ENCODE data around the gene LGALS3BP. TPM values are rescaled to one million over a fixed set of nuclear protein-coding genes. Genes with fewer than 3 reads are reported as not detected.

LGALS3BP gene
- total RNA-seq, 1 experiment from 2014 or later: 389 TPM

- TF ChIP-seq SIN3A (IDR thresholded peaks at IDR 0.05; ENCODE audit: low read depth): no peak
- TF ChIP-seq YY1 (IDR thresholded peaks at IDR 0.05; ENCODE audit: extremely low read depth, insufficient replicate concordance, low read depth, low read length): no peak
- TF ChIP-seq MAX (IDR thresholded peaks at IDR 0.05): no peak
- TF ChIP-seq TCF7L2 (IDR thresholded peaks at IDR 0.05; ENCODE audit: borderline replicate concordance, extremely low read depth, insufficient read depth, insufficient read length): no peak
- TF ChIP-seq CEBPB (IDR thresholded peaks at IDR 0.05; ENCODE audit: low read depth): no peak
- TF ChIP-seq EZH2 (IDR thresholded peaks at IDR 0.05): no peak
- TF ChIP-seq SRF (IDR thresholded peaks at IDR 0.05; ENCODE audit: low read depth): no peak
- TF ChIP-seq ZNF274 (IDR thresholded peaks at IDR 0.05; ENCODE audit: low read depth, low read length): no peak
- no peak for TF ChIP-seq EGR1 (IDR thresholded peaks at IDR 0.05; ENCODE audit: low read depth)
- TF ChIP-seq POLR2AphosphoS5 (IDR thresholded peaks at IDR 0.05; ENCODE audit: low read depth, low read length): no peak
- no peak for TF ChIP-seq ZBTB33 (IDR thresholded peaks at IDR 0.05; ENCODE audit: extremely low read depth, insufficient replicate concordance, low read length)
- TF ChIP-seq ZFX (IDR thresholded peaks at IDR 0.05): no peak
- no peak for TF ChIP-seq REST (IDR thresholded peaks at IDR 0.05; ENCODE audit: low read depth)
- DNase-seq (ENCODE audit: low read depth, low spot score) (no peak), ATAC-seq (no peak)
- H3K4me1 ChIP-seq (ENCODE audit: control insufficient read depth in 1 of 2, insufficient read depth in 2 of 2, low read length in 2 of 2): peaks cover 7 to 44% of the 10 kb centered on the region in 2 experiments
- H3K9me3 ChIP-seq (ENCODE audit: control insufficient read depth in 1 of 2, insufficient read depth in 1 of 2, low read depth in 1 of 2, low read length in 2 of 2): no peaks in the 10 kb centered on the region
- H3K79me2 ChIP-seq (ENCODE audit: insufficient read depth, low read length): no peaks in the 10 kb centered on the region
- no peaks in the 10 kb centered on the region for H4K20me1 ChIP-seq (ENCODE audit: insufficient read depth)
- RAD21 ChIA-PET (ENCODE audit: low non-redundant PET in 1 of 2, low total read pairs in 2 of 2, uncharacterized antibody in 2 of 2, unreplicated experiment in 2 of 2): no interaction called here
- no peak overlapping the region for H3K9ac ChIP-seq (ENCODE audit: low read length)
- H3K27ac ChIP-seq (ENCODE audit: low read depth, low read length): no peak overlapping the region
- H3K36me3 ChIP-seq (ENCODE audit: control insufficient read depth in 1 of 2, insufficient read depth in 2 of 2, low read length in 2 of 2): no peaks in the 10 kb centered on the region
- CTCF ChIA-PET: interaction anchor here (1.1 kb wide), 1 partner anchor 15 kb away, joined by 3 read pairs; no protein-coding TSS in a partner anchor
- intact Hi-C loops (cut with micrococcal nuclease): no loop called here
- H3K27me3 ChIP-seq (ENCODE audit: insufficient read depth, low read length): no peaks in the 10 kb centered on the region
- POLR2A ChIA-PET: no interaction called here
- H3K9me2 ChIP-seq (ENCODE audit: insufficient read depth): no peaks in the 10 kb centered on the region
- H3K4me3 ChIP-seq (replicated peaks in 1 of 2; ENCODE audit: low read depth in 1 of 2, low read length in 2 of 2): no peak overlapping the region
- no peak overlapping the region for H3K4me2 ChIP-seq (ENCODE audit: low read length)
- no peak overlapping the region for H2AFZ ChIP-seq (ENCODE audit: low read depth, low read length, poor library complexity, severe bottlenecking)
- BruUV-seq (replicated peaks): no TSS peak
Observed at GRCh38 chr17:78957128-78957527, 22.6 kb downstream of the LGALS3BP start.
